ENCODE measurements around the gene TSHZ2.

GRCh38 chr20:53088786-53089185 lies 116.6 kb downstream of the TSHZ2 start:
- TF ChIP-seq, protein P1, sequence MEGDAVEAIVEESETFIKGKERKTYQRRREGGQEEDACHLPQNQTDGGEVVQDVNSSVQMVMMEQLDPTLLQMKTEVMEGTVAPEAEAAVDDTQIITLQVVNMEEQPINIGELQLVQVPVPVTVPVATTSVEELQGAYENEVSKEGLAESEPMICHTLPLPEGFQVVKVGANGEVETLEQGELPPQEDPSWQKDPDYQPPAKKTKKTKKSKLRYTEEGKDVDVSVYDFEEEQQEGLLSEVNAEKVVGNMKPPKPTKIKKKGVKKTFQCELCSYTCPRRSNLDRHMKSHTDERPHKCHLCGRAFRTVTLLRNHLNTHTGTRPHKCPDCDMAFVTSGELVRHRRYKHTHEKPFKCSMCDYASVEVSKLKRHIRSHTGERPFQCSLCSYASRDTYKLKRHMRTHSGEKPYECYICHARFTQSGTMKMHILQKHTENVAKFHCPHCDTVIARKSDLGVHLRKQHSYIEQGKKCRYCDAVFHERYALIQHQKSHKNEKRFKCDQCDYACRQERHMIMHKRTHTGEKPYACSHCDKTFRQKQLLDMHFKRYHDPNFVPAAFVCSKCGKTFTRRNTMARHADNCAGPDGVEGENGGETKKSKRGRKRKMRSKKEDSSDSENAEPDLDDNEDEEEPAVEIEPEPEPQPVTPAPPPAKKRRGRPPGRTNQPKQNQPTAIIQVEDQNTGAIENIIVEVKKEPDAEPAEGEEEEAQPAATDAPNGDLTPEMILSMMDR (IDR thresholded peaks at IDR 0.05; ENCODE audit: poor library complexity): no peak
- no peak for TF ChIP-seq EZH2 (IDR thresholded peaks at IDR 0.05; ENCODE audit: borderline replicate concordance)
- no peak for TF ChIP-seq EZH2phosphoT487 (IDR thresholded peaks at IDR 0.05; ENCODE audit: low read depth, severe bottlenecking, unreplicated experiment)
